ENCODE results near the gene SOCS6. TPM values are rescaled to one million over a fixed set of nuclear protein-coding genes. Genes with fewer than 3 reads are reported as not detected.

The SOCS6 gene
- total and polyA plus RNA-seq, 2 experiments from 2014 or later = 4.4 to 13.3 TPM

- Histone ChIP-seq H3F3A (replicated peaks; ENCODE audit: low read depth) (no peaks in the 10 kb centered on the region), H3K4me2 (no peak overlapping the region), H3K9me2 (ENCODE audit: insufficient read depth) (no peaks in the 10 kb centered on the region), H2AFZ (no peak overlapping the region; the same call in 1 of the 2 replicates), H3K4me3 (no peak overlapping the region), H3K79me2 (replicated peaks; ENCODE audit: insufficient read depth) (no peaks in the 10 kb centered on the region), H4K20me1 (replicated peaks; ENCODE audit: insufficient read depth) (no peaks in the 10 kb centered on the region), H3K36me3 (ENCODE audit: insufficient read depth) (no peaks in the 10 kb centered on the region), H3K4me1 (ENCODE audit: insufficient read depth) (no peaks in the 10 kb centered on the region), H3K27me3 (ENCODE audit: insufficient read depth) (no peaks in the 10 kb centered on the region), H3K27ac (ENCODE audit: low read depth) (no peak overlapping the region)
- H3K4me1 Mint-ChIP-seq = peaks cover 9% of the 10 kb centered on the region
- H3K4me3 Mint-ChIP-seq = no peak overlapping the region
- H3K36me3 Mint-ChIP-seq (ENCODE audit: low read depth) = peaks cover 4% of the 10 kb centered on the region; the same call in 2 of the 3 replicates
- TF ChIP-seq CTCF (conservative IDR thresholded peaks at IDR 0.05; ENCODE audit: low read depth in 2 of 2) (no peak), CREB1 (CRISPR knock-in tag; IDR thresholded peaks at IDR 0.05; ENCODE audit: low read depth) (no peak), REST (IDR thresholded peaks at IDR 0.05; ENCODE audit: unreplicated experiment) (no peak), ETS1 (IDR thresholded peaks at IDR 0.05) (no peak), ZNF462 (CRISPR knock-in tag; IDR thresholded peaks at IDR 0.05) (no peak), ZNF331 (CRISPR knock-in tag; IDR thresholded peaks at IDR 0.05; ENCODE audit: low read depth) (no peak), JUNB (IDR thresholded peaks at IDR 0.05; ENCODE audit: unreplicated experiment) (no peak), POLR2AphosphoS5 (IDR thresholded peaks at IDR 0.05; ENCODE audit: low read depth) (no peak), STAT1 (IDR thresholded peaks at IDR 0.05; ENCODE audit: unreplicated experiment) (no peak), EZH2 (IDR thresholded peaks at IDR 0.05; ENCODE audit: low read depth, unreplicated experiment) (no peak), NANOG (IDR thresholded peaks at IDR 0.05; ENCODE audit: borderline replicate concordance) (no peak)
- H3K27me3 Mint-ChIP-seq (ENCODE audit: insufficient read depth, low read depth, poor library complexity) = peaks cover 6% of the 10 kb centered on the region
- ATAC-seq (no peak), DNase-seq (ENCODE audit: low spot score) (peak; percentile 46)
- H3K27ac Mint-ChIP-seq = no peak overlapping the region
- peaks cover 27% of the 10 kb centered on the region for H3K9me3 Mint-ChIP-seq
Measured at GRCh38 chr18:70276416-70277191, 12.2 kb upstream of the SOCS6 start.

Measured in GM23338 (cell line).